OCI-LY1 (cell line): ENCODE measurements around the gene SMARCC2.

Source experiments
- H2AFZ ChIP-seq: fragments of 200-600 bp; sonication (generic), shearing (Covaris generic); 2 replicates; pipeline ENCODE4 v1.6.0; 2014; ENCODE audit warnings: antibody characterized with exemption, mild to moderate bottlenecking, low read length
- H3F3A ChIP-seq: fragments of 200-600 bp; sonication (generic), shearing (Covaris generic); 2 replicates; pipeline ENCODE4 v1.6.0; 2014; ENCODE audit warnings: mild to moderate bottlenecking, antibody characterized with exemption, low read length, moderate library complexity; ENCODE audit not compliant: insufficient read depth
- H3K27ac ChIP-seq: fragments of 200-600 bp; sonication (generic); 2 replicates; pipeline ENCODE4 v1.5.1; 2014; ENCODE audit warnings: low read length, mixed run types, mild to moderate bottlenecking, low read depth; ENCODE audit not compliant: poor library complexity, severe bottlenecking
- H3K27me3 ChIP-seq: fragments of 200-600 bp; sonication (generic); 2 replicates; pipeline ENCODE4 v1.6.0; 2014; ENCODE audit warnings: antibody characterized with exemption, mild to moderate bottlenecking, low read length, moderate library complexity; ENCODE audit not compliant: insufficient read depth
- H3K36me3 ChIP-seq: fragments of 200-600 bp; sonication (generic); 2 replicates; pipeline ENCODE4 v1.6.1; 2014; ENCODE audit warnings: mild to moderate bottlenecking, antibody characterized with exemption, low read length, moderate library complexity, mixed read lengths; ENCODE audit not compliant: insufficient read depth
- H3K4me1 ChIP-seq: fragments of 200-600 bp; sonication (generic); 2 replicates; pipeline ENCODE4 v1.5.1; 2014; ENCODE audit warnings: mild to moderate bottlenecking, low read length, moderate library complexity; ENCODE audit not compliant: insufficient read depth, severe bottlenecking
- H3K4me2 ChIP-seq: fragments of 200-600 bp; sonication (generic), shearing (Covaris generic); 2 replicates; pipeline ENCODE4 v1.6.1; 2014; ENCODE audit warnings: low read length
- H3K4me3 ChIP-seq: fragments of 200-600 bp; sonication (generic); 2 replicates; pipeline ENCODE4 v1.5.1; 2014; ENCODE audit warnings: low read length, low read depth, mild to moderate bottlenecking, mixed read lengths; ENCODE audit not compliant: poor library complexity, severe bottlenecking
- H3K79me2 ChIP-seq: fragments of 200-600 bp; shearing (Covaris generic); 2 replicates; pipeline ENCODE4 v1.6.1; 2016; ENCODE audit warnings: mixed run types, low read length, mixed read lengths; ENCODE audit not compliant: insufficient read depth
- H3K9ac ChIP-seq: fragments of 200-600 bp; sonication (generic), shearing (Covaris generic); 2 replicates; pipeline ENCODE4 v1.6.1; 2014; ENCODE audit warnings: mild to moderate bottlenecking, low read length, mixed read lengths
- H3K9me2 ChIP-seq: fragments of 200-600 bp; sonication (generic), shearing (Covaris generic); 2 replicates; pipeline ENCODE4 v1.6.1; 2014; ENCODE audit warnings: low read depth, mild to moderate bottlenecking, low read length, mixed read lengths
- H3K9me3 ChIP-seq: fragments of 200-600 bp; shearing (Covaris generic); 2 replicates; pipeline ENCODE4 v1.6.1; 2014; ENCODE audit warnings: low read length, mixed read lengths
- H4K20me1 ChIP-seq: fragments of 200-600 bp; sonication (generic), shearing (Covaris generic); 2 replicates; pipeline ENCODE4 v1.6.0; 2016; ENCODE audit warnings: mild to moderate bottlenecking, low read length; ENCODE audit not compliant: insufficient read depth
- CTCF ChIP-seq: fragments of 200-600 bp; sonication (generic), shearing (Covaris generic); IDR thresholded peaks from 2 replicates; pipeline ENCODE4 v1.5.1; 2017; ENCODE audit warnings: mild to moderate bottlenecking, antibody characterized with exemption, low read length, moderate library complexity, mixed read lengths
- EZH2 ChIP-seq: fragments of 200-600 bp; sonication (generic), shearing (Covaris generic); IDR thresholded peaks from 2 replicates; pipeline ENCODE4 v1.8.0; 2017; ENCODE audit warnings: borderline replicate concordance, mixed run types, mild to moderate bottlenecking, antibody characterized with exemption, low read length, moderate library complexity, mixed read lengths

The SMARCC2 gene

DNA sequence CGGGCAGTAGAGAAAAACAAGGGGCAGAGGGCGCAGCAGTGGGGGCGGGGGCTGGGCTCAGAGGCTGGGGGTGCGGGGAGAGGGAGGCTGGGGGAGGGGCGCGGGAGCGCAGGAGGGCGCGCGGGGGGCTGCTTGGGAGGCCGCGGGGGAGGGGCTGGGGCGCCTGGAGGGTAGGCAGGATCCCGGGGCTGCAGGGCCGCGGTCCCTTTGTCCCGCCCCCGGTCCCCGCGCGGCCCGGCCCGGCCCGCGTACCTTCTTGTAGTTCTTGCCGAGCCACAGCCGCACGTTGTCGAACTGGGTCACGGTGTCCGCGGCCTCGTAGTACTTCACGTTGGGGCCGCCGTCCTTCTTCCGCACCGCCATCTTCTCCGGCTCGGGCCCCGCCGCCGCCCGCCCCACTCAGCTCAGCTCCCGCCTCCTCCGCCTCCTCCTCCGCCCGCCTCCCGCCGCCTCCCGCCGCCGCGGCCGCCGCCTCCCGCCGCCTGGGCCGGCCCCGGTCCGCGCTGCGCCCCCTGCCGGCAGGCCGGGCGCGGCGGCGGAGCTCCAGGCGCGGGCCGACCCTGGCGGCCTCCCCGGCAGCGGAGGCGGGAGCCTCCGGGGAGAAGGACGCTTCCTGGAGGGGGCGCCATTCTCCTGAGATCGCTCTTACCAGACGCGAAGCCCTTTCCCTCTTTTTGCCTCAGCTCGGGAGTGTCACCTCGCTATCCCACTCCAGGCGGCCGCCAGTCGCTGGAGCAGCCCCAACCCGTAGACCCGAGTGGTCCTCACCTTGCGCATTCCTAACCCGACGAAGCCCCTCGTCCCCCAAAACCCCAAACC lies at the start of gene SMARCC2:
TSS of gene SMARCC2 (minus strand) at position 385 of the 819 bp plus-strand sequence. CDS start at position 363, 22 bp downstream.
- peak; percentile 68 for TF ChIP-seq CTCF
- TF ChIP-seq EZH2: no peak
- Histone ChIP-seq H3F3A (peaks cover 9% of the 10 kb centered on the region; the same call in 1 of the 2 replicates), H3K9me2 (no peaks in the 10 kb centered on the region), H2AFZ (peak within 1 kb of the TSS; percentile 39; the same call in 1 of the 2 replicates), H3K4me1 (peaks cover 36% of the 10 kb centered on the region), H3K36me3 (peaks cover 32% of the 10 kb centered on the region), H3K27me3 (no peaks in the 10 kb centered on the region), H3K4me2 (peak within 1 kb of the TSS; percentile 100), H3K27ac (peak within 1 kb of the TSS; percentile 78), H3K79me2 (peaks cover 24% of the 10 kb centered on the region), H3K9ac (peak within 1 kb of the TSS; percentile 98), H3K9me3 (no peaks in the 10 kb centered on the region), H4K20me1 (no peaks in the 10 kb centered on the region), H3K4me3 (peak within 1 kb of the TSS; percentile 98)

DNA sequence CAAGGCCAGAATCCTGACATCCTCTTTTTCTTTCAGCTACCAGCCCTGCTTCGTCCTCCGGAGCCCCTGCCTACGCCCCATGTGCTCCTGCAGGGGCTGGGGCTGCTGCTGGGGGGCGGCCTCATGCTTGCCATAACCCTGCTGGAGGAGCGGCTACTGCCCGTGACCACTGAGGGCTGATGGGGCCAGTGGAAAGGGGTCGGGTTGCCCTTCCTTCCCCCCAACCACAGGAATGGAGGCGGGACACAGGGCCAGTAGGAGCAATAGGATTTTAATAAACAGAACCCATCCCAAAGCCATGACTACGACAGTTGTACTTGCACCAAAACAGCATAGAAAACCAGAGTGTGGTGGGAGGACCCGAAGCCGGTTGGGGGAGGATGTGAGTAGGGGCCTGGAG lies 48.3 kb upstream of the SMARCC2 start:
- no peak for TF ChIP-seq CTCF
- no peak for TF ChIP-seq EZH2
- H3K9ac ChIP-seq: no peak overlapping the region
- H3K9me3 ChIP-seq: no peaks in the 10 kb centered on the region
- no peak overlapping the region for H3K4me2 ChIP-seq
- H3K27ac ChIP-seq: no peak overlapping the region
- no peaks in the 10 kb centered on the region for H3K9me2 ChIP-seq
- H3K36me3 ChIP-seq: peaks cover 30% of the 10 kb centered on the region
- no peak overlapping the region for H3K4me3 ChIP-seq
- no peaks in the 10 kb centered on the region for H3K27me3 ChIP-seq
- H3K4me1 ChIP-seq: peaks cover 3% of the 10 kb centered on the region
- H4K20me1 ChIP-seq: no peaks in the 10 kb centered on the region
- H3K79me2 ChIP-seq: no peaks in the 10 kb centered on the region
- H2AFZ ChIP-seq: no peak overlapping the region
- H3F3A ChIP-seq: no peaks in the 10 kb centered on the region

- H3K27me3 ChIP-seq: no peaks in the 10 kb centered on the region
- TF ChIP-seq CTCF (no peak), EZH2 (no peak)
These were observed 47.7 kb upstream of the SMARCC2 start for GRCh38 chr12:56236985-56237384.

More at GRCh38 chr12:56236985-56237384, 47.7 kb upstream of the SMARCC2 start:
- no peaks in the 10 kb centered on the region for H3F3A ChIP-seq
- H3K79me2 ChIP-seq: no peaks in the 10 kb centered on the region
- no peaks in the 10 kb centered on the region for H3K9me3 ChIP-seq
- H3K4me1 ChIP-seq: no peaks in the 10 kb centered on the region
- H2AFZ ChIP-seq: no peak overlapping the region
- no peak overlapping the region for H3K9ac ChIP-seq
- H3K27ac ChIP-seq: no peak overlapping the region
- no peaks in the 10 kb centered on the region for H4K20me1 ChIP-seq
- peaks cover 25% of the 10 kb centered on the region for H3K36me3 ChIP-seq
- no peak overlapping the region for H3K4me3 ChIP-seq
- no peaks in the 10 kb centered on the region for H3K9me2 ChIP-seq
- no peak overlapping the region for H3K4me2 ChIP-seq
